ENCODE results near the gene FNDC10.

FNDC10 gene

GRCh38 chr1:1602968-1603506, 3.1 kb upstream of the FNDC10 start:
- Histone ChIP-seq H3K27me3 (ENCODE audit: insufficient read depth, insufficient read length) (peaks cover 16% of the 10 kb centered on the region), H3K9me3 (ENCODE audit: insufficient read depth, low read length) (no peaks in the 10 kb centered on the region), H3K9ac (ENCODE audit: insufficient read length, low read depth) (no peak overlapping the region), H3K36me3 (ENCODE audit: insufficient read depth, insufficient read length, low read length) (no peaks in the 10 kb centered on the region), H3K4me3 (ENCODE audit: insufficient read length, low read depth) (no peak overlapping the region), H3K4me1 (ENCODE audit: insufficient read depth, insufficient read length) (peaks cover 18% of the 10 kb centered on the region)
- TF ChIP-seq SUZ12 (IDR thresholded peaks at IDR 0.05; ENCODE audit: extremely low read depth, insufficient read depth, insufficient read length): no peak
- TF ChIP-seq ZNF274 (IDR thresholded peaks at IDR 0.05; ENCODE audit: low read depth, low read length): no peak
- TF ChIP-seq YY1 (IDR thresholded peaks at IDR 0.05; ENCODE audit: insufficient read depth, insufficient read length): no peak
- DNase-seq (ENCODE audit: low read depth, low spot score): no peak

GRCh38 chr1:1602304-1602967, 2.5 kb upstream of the FNDC10 start:
- no peaks in the 10 kb centered on the region for H3K9me3 ChIP-seq (ENCODE audit: insufficient read depth, low read length)
- TF ChIP-seq YY1 (IDR thresholded peaks at IDR 0.05; ENCODE audit: insufficient read depth, insufficient read length) (no peak), SUZ12 (IDR thresholded peaks at IDR 0.05; ENCODE audit: extremely low read depth, insufficient read depth, insufficient read length) (no peak)
- no peak overlapping the region for H3K4me3 ChIP-seq (ENCODE audit: insufficient read length, low read depth)
- H3K36me3 ChIP-seq (ENCODE audit: insufficient read depth, insufficient read length, low read length): no peaks in the 10 kb centered on the region
- no peak overlapping the region for H3K9ac ChIP-seq (ENCODE audit: insufficient read length, low read depth)
- DNase-seq (ENCODE audit: low read depth, low spot score): no peak
- H3K27me3 ChIP-seq (ENCODE audit: insufficient read depth, insufficient read length): peaks cover 16% of the 10 kb centered on the region
- H3K4me1 ChIP-seq (ENCODE audit: insufficient read depth, insufficient read length): peaks cover 24% of the 10 kb centered on the region

- TF ChIP-seq ZNF274 (IDR thresholded peaks at IDR 0.05; ENCODE audit: low read depth, low read length): no peak
- TF ChIP-seq YY1 (IDR thresholded peaks at IDR 0.05; ENCODE audit: insufficient read depth, insufficient read length): no peak
- no peak for TF ChIP-seq SUZ12 (IDR thresholded peaks at IDR 0.05; ENCODE audit: extremely low read depth, insufficient read depth, insufficient read length)
- Histone ChIP-seq H3K27me3 (ENCODE audit: insufficient read depth, insufficient read length) (peaks cover 16% of the 10 kb centered on the region), H3K9ac (ENCODE audit: insufficient read length, low read depth) (no peak overlapping the region), H3K4me3 (ENCODE audit: insufficient read length, low read depth) (no peak overlapping the region), H3K4me1 (ENCODE audit: insufficient read depth, insufficient read length) (peaks cover 26% of the 10 kb centered on the region), H3K36me3 (ENCODE audit: insufficient read depth, insufficient read length, low read length) (no peaks in the 10 kb centered on the region), H3K9me3 (ENCODE audit: insufficient read depth, low read length) (no peaks in the 10 kb centered on the region)
- DNase-seq (ENCODE audit: low read depth, low spot score): no peak
Measured at GRCh38 chr1:1601564-1602303, 1.8 kb upstream of the FNDC10 start.

GRCh38 chr1:1600861-1601563, 1.1 kb upstream of the FNDC10 start:
- H3K36me3 ChIP-seq (ENCODE audit: insufficient read depth, insufficient read length, low read length): no peaks in the 10 kb centered on the region
- DNase-seq (ENCODE audit: low read depth, low spot score): no peak
- no peaks in the 10 kb centered on the region for H3K9me3 ChIP-seq (ENCODE audit: insufficient read depth, low read length)
- peak overlapping the region; percentile 2 for H3K4me3 ChIP-seq (ENCODE audit: insufficient read length, low read depth)
- H3K4me1 ChIP-seq (ENCODE audit: insufficient read depth, insufficient read length): peaks cover 26% of the 10 kb centered on the region
- TF ChIP-seq YY1 (IDR thresholded peaks at IDR 0.05; ENCODE audit: insufficient read depth, insufficient read length) (no peak), SUZ12 (IDR thresholded peaks at IDR 0.05; ENCODE audit: extremely low read depth, insufficient read depth, insufficient read length) (no peak), ZNF274 (IDR thresholded peaks at IDR 0.05; ENCODE audit: low read depth, low read length) (no peak)
- peaks cover 20% of the 10 kb centered on the region for H3K27me3 ChIP-seq (ENCODE audit: insufficient read depth, insufficient read length)
- H3K9ac ChIP-seq (ENCODE audit: insufficient read length, low read depth): peak overlapping the region; percentile 61

GRCh38 chr1:1599030-1599934, 653 bp downstream of the FNDC10 start:
- peaks cover 30% of the 10 kb centered on the region for H3K4me1 ChIP-seq (ENCODE audit: insufficient read depth, insufficient read length)
- no peaks in the 10 kb centered on the region for H3K9me3 ChIP-seq (ENCODE audit: insufficient read depth, low read length)
- no peak for DNase-seq (ENCODE audit: low read depth, low spot score)
- H3K27me3 ChIP-seq (ENCODE audit: insufficient read depth, insufficient read length): peaks cover 23% of the 10 kb centered on the region
- H3K4me3 ChIP-seq (ENCODE audit: insufficient read length, low read depth): peak overlapping the region; percentile 45
- H3K9ac ChIP-seq (ENCODE audit: insufficient read length, low read depth): peak overlapping the region; percentile 79
- TF ChIP-seq ZNF274 (IDR thresholded peaks at IDR 0.05; ENCODE audit: low read depth, low read length) (no peak), YY1 (IDR thresholded peaks at IDR 0.05; ENCODE audit: insufficient read depth, insufficient read length) (no peak)
- H3K36me3 ChIP-seq (ENCODE audit: insufficient read depth, insufficient read length, low read length): no peaks in the 10 kb centered on the region

GRCh38 chr1:1598720-1599029, 1.3 kb downstream of the FNDC10 start:
- no peak for DNase-seq (ENCODE audit: low read depth, low spot score)
- Histone ChIP-seq H3K36me3 (ENCODE audit: insufficient read depth, insufficient read length, low read length) (no peaks in the 10 kb centered on the region), H3K27me3 (ENCODE audit: insufficient read depth, insufficient read length) (peaks cover 23% of the 10 kb centered on the region), H3K9ac (ENCODE audit: insufficient read length, low read depth) (peak overlapping the region; percentile 79), H3K9me3 (ENCODE audit: insufficient read depth, low read length) (no peaks in the 10 kb centered on the region), H3K4me1 (ENCODE audit: insufficient read depth, insufficient read length) (peaks cover 33% of the 10 kb centered on the region), H3K4me3 (ENCODE audit: insufficient read length, low read depth) (no peak overlapping the region)
- no peak for TF ChIP-seq ZNF274 (IDR thresholded peaks at IDR 0.05; ENCODE audit: low read depth, low read length)
- TF ChIP-seq SUZ12 (IDR thresholded peaks at IDR 0.05; ENCODE audit: extremely low read depth, insufficient read depth, insufficient read length): no peak
- no peak for TF ChIP-seq YY1 (IDR thresholded peaks at IDR 0.05; ENCODE audit: insufficient read depth, insufficient read length)
